GM23248 (cell line): Measurements from ENCODE around the gene MST1. TPM values are rescaled to one million over a fixed set of nuclear protein-coding genes. Genes with fewer than 3 reads are reported as not detected.

Source experiments
- DNase-seq: peaks from one replicate; pipeline ENCODE4 v3.0.0-alpha.2; 2015
- H2AFZ ChIP-seq: fragments of 200-600 bp; sonication (generic); 2 replicates; pipeline ENCODE4 v1.6.1; 2016; ENCODE audit warnings: antibody characterized with exemption
- H3F3A ChIP-seq: fragments of 200-600 bp; sonication (generic); 2 replicates; pipeline ENCODE4 v1.6.1; 2016; ENCODE audit warnings: mild to moderate bottlenecking, antibody characterized with exemption, mixed run types; ENCODE audit not compliant: insufficient read depth
- H3K27ac ChIP-seq: fragments of 200-600 bp; sonication (generic); 2 replicates; pipeline ENCODE4 v1.5.1; 2016; ENCODE audit warnings: mild to moderate bottlenecking
- H3K27me3 ChIP-seq: fragments of 200-600 bp; sonication (generic); replicated peaks from 2 replicates; pipeline ENCODE4 v1.6.1; 2016; ENCODE audit warnings: mild to moderate bottlenecking; ENCODE audit not compliant: insufficient read depth
- H3K36me3 ChIP-seq: fragments of 200-600 bp; sonication (generic); 2 replicates; pipeline ENCODE4 v1.6.1; 2016; ENCODE audit warnings: low read depth, mild to moderate bottlenecking
- H3K4me1 ChIP-seq: fragments of 200-600 bp; sonication (generic); 2 replicates; pipeline ENCODE4 v1.6.1; 2016; ENCODE audit warnings: mild to moderate bottlenecking; ENCODE audit not compliant: insufficient read depth
- H3K4me2 ChIP-seq: fragments of 200-600 bp; sonication (generic); one replicate; pipeline ENCODE4 v1.6.1; 2016; ENCODE audit warnings: mild to moderate bottlenecking; ENCODE audit not compliant: unreplicated experiment
- H3K4me3 ChIP-seq: fragments of 200-600 bp; sonication (generic); 2 replicates; pipeline ENCODE4 v1.5.1; 2016; ENCODE audit warnings: mild to moderate bottlenecking
- H3K79me2 ChIP-seq: fragments of 200-600 bp; sonication (generic); 2 replicates; pipeline ENCODE4 v1.6.1; 2016; ENCODE audit warnings: mild to moderate bottlenecking; ENCODE audit not compliant: insufficient read depth
- H3K9ac ChIP-seq: fragments of 200-600 bp; sonication (generic); 2 replicates; pipeline ENCODE4 v1.6.1; 2016; ENCODE audit warnings: mild to moderate bottlenecking
- H3K9me2 ChIP-seq: fragments of 200-600 bp; sonication (generic); 2 replicates; pipeline ENCODE4 v1.6.1; 2016; ENCODE audit warnings: mixed run types, mild to moderate bottlenecking, moderate library complexity; ENCODE audit not compliant: insufficient read depth
- H3K9me3 ChIP-seq: fragments of 200-600 bp; sonication (generic); one replicate; pipeline ENCODE4 v1.6.1; 2017; ENCODE audit warnings: low read depth
- H4K20me1 ChIP-seq: fragments of 200-600 bp; sonication (generic); 2 replicates; pipeline ENCODE4 v1.6.0; 2016; ENCODE audit not compliant: insufficient read depth
- EZH2 ChIP-seq: fragments of 200-600 bp; sonication (generic); IDR thresholded peaks from 2 replicates; pipeline ENCODE4 v1.6.1; 2018; ENCODE audit warnings: antibody characterized with exemption, mild to moderate bottlenecking; ENCODE audit not compliant: insufficient read depth, poor library complexity, severe bottlenecking
- EZH2phosphoT487 ChIP-seq: fragments of 200-600 bp; sonication (generic); IDR thresholded peaks from 2 replicates; pipeline ENCODE4 v1.6.1; 2018; ENCODE audit warnings: antibody characterized with exemption, moderate library complexity, mild to moderate bottlenecking, low read depth; ENCODE audit not compliant: insufficient read depth
- WGBS, 2 experiments: methylation state at CpG; one replicate each; pipeline ENCODE4 v1.1.6; 2015 to 2017; ENCODE audit warnings: low lambda C conversion rate in 2 of 2, low coverage in 1 of 2; ENCODE audit errors: missing lambda C conversion rate in 2 of 2; 5-methylcytosine and 5-hydroxymethylcytosine counted together
- in situ Hi-C: fragments of 300-500 bp; cut with MboI; formaldehyde crosslinking; loops from 2 replicates; pipeline ENCODE4 v1.15.0; 2020
- polyA plus RNA-seq: library from polyadenylated mRNA; unstranded; fragments of >200 nt; fragmentation: Nextera tagmentation; extraction: Ambion mirVana; gene quantifications from 2 replicates; pipeline ENCODE4 v1.2.1, GENCODE V29; 2016
- total RNA-seq: library from RNA; depleted of rRNA; stranded (reverse); fragments of >200 nt; shearing (Covaris generic); gene quantifications from 2 replicates; pipeline ENCODE4 v1.2.3, GENCODE V29; 2014

MST1 gene
- total and polyA plus RNA-seq, 2 experiments from 2014 or later, result 3.0 to 6.4 TPM

DNA sequence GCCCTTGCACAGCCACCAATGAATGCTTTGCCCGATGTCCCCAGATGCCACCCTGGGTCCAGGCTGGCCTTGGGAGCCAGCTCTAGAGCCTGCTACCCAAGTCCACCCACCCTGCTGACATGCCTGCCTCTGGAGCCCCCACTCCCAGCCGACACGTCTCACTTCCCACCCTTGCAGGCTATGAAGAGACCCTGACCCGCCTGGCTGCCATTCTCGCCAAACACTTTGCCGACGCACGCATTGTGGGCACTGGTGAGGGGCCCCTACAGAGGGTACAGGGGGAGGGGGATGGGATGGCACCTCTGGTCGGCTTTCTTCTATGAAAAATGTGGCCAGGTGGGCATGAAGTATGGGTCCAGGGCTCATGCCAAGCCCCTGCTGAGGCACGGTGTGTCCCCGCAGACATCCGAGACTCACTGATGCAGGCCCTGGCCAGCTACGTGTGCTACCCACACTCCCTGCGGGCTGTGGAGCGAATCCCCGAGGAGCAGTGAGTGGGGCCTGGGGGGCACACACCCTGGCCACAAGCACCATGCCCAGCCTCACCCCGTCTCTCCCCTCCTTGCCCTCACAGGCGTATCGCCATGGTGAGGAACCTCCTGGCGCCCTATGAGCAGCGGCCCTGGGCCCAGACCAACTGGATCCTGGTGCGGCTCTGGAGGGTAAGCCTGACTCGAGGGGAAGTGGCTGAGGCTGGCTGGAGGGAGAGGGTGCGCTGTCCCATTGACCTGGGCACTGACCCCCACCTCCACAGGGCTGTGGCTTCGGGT lies 24.2 kb upstream of the MST1 start:
- Histone ChIP-seq H3K36me3 (no peaks in the 10 kb centered on the region), H3K9me2 (no peaks in the 10 kb centered on the region), H2AFZ (no peak overlapping the region), H3K9me3 (no peaks in the 10 kb centered on the region), H3K9ac (no peak overlapping the region), H3K27ac (no peak overlapping the region), H4K20me1 (no peaks in the 10 kb centered on the region), H3K4me1 (no peaks in the 10 kb centered on the region), H3K79me2 (no peaks in the 10 kb centered on the region), H3K27me3 (no peaks in the 10 kb centered on the region), H3F3A (no peaks in the 10 kb centered on the region), H3K4me2 (no peak overlapping the region), H3K4me3 (no peak overlapping the region)
- WGBS, 2 experiments, result 89 to 91% methylated on average over 25 of the region's 25 CpGs
- no peak for TF ChIP-seq EZH2
- TF ChIP-seq EZH2phosphoT487, result no peak
- in situ Hi-C loops, result no loop called here
- DNase-seq, result no peak

DNA sequence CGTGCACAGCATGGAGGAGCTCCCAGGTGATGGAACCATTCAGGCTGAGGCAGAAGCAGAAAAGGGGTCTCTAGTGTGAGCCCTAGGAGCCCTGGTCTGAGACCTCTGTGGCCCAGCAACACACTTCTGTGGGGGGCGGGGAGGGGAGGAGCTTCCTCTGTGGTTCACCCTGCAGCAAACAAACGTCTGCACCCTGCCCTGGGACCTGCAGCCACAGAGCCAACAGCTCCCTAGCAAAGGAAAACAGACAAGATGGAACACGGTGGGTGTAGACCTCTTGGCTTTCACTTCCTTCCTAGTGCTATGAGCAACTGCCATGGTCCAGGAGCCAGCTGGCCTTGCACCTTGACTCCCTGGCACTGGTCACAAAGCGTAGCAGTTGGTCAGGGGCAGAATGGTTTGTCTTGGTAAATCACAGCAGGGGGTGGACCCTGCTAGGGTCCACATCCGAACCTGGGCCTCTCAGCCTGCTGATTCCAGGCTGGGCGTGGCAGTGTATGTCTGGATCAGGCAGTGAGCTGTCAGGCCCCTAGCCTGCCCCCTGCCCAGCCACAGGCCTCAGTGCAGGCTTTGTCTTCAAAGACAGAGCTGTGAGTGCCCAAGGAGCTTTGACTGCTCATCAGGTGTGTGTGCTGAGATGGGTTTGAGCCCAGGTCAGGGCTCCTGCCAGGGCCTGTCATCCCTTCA lies 23.5 kb upstream of the MST1 start:
- H3K4me1 ChIP-seq, result no peaks in the 10 kb centered on the region
- H3K27ac ChIP-seq, result no peak overlapping the region
- no peak overlapping the region for H3K4me3 ChIP-seq
- no peaks in the 10 kb centered on the region for H3K27me3 ChIP-seq
- DNase-seq, result no peak
- no peak overlapping the region for H3K4me2 ChIP-seq
- no peaks in the 10 kb centered on the region for H3K9me3 ChIP-seq
- no peak for TF ChIP-seq EZH2phosphoT487
- TF ChIP-seq EZH2, result no peak
- H3K79me2 ChIP-seq, result no peaks in the 10 kb centered on the region
- no peaks in the 10 kb centered on the region for H4K20me1 ChIP-seq
- no peaks in the 10 kb centered on the region for H3K36me3 ChIP-seq
- no peaks in the 10 kb centered on the region for H3F3A ChIP-seq
- no peak overlapping the region for H3K9ac ChIP-seq
- no peaks in the 10 kb centered on the region for H3K9me2 ChIP-seq
- H2AFZ ChIP-seq, result no peak overlapping the region
- in situ Hi-C loops, result no loop called here
- 65 to 70% methylated on average over 6 to 7 of the region's 7 CpGs for WGBS, 2 experiments

DNA sequence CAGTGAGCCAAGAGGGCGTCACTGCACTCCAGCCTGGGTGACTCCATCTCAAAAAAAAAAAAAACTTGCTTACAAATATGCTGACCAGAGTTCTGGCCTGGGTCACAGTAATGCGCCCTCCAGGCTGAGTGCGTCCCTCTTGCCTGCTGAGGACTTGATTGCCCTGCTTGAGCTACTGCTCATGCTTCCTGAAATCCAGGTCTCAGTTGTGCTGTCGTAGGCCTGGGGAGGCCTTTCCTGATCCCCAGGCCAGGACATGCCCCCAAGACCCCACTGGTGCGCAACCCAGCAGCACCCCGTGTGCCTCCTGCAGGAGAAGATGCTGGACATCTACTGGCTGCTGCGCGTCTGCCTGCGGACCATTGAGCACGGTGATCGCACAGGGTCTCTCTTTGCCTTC lies 22.9 kb upstream of the MST1 start:
- Histone ChIP-seq H3F3A (no peaks in the 10 kb centered on the region), H3K9ac (no peak overlapping the region), H3K4me3 (no peak overlapping the region), H3K9me2 (no peaks in the 10 kb centered on the region), H3K27ac (no peak overlapping the region), H3K9me3 (no peaks in the 10 kb centered on the region), H2AFZ (no peak overlapping the region), H3K4me2 (no peak overlapping the region), H3K36me3 (no peaks in the 10 kb centered on the region), H4K20me1 (no peaks in the 10 kb centered on the region), H3K27me3 (no peaks in the 10 kb centered on the region), H3K79me2 (no peaks in the 10 kb centered on the region), H3K4me1 (no peaks in the 10 kb centered on the region)
- no peak for DNase-seq
- TF ChIP-seq EZH2 (no peak), EZH2phosphoT487 (no peak)
- in situ Hi-C loops, result no loop called here
- WGBS, 2 experiments, result 94 to 95% methylated on average over 11 of the region's 11 CpGs

DNA sequence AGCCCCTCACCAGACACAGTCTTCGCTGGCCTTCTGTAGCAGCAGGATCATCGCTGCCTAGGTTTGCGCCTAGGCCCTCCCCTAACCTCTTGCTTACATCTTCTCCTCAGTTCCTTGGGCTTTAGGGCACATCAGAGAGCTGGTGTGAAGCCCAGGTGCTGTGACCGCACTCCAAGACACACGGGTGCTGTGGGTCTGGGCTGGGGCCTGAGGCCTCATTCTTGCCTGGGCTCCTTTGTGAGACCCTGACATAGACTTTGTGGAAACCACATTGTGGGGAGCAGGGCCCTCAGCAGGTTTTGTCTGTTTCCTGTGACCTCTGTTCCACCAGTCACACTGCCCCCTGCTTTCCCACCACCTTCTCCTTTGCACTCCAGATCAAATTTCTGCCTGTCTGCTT lies 22.2 kb upstream of the MST1 start:
- in situ Hi-C loops, result no loop called here

More for the DNA sequence above, 22.2 kb upstream of the MST1 start:
- DNase-seq, result no peak
- Histone ChIP-seq H3K9me2 (no peaks in the 10 kb centered on the region), H3K4me1 (no peaks in the 10 kb centered on the region), H3K27me3 (no peaks in the 10 kb centered on the region), H4K20me1 (no peaks in the 10 kb centered on the region), H3K9ac (no peak overlapping the region), H3K36me3 (no peaks in the 10 kb centered on the region), H3K4me3 (no peak overlapping the region), H3F3A (0 out of 2 replicates have a peak, but pooled peaks cover 3% of the 10 kb centered on the region), H3K4me2 (no peak overlapping the region), H2AFZ (no peak overlapping the region), H3K79me2 (no peaks in the 10 kb centered on the region), H3K27ac (no peak overlapping the region), H3K9me3 (no peaks in the 10 kb centered on the region)
- TF ChIP-seq EZH2phosphoT487 (no peak), EZH2 (no peak)
- WGBS, 2 experiments, result 96 to 99% methylated on average over 5 of the region's 5 CpGs
